22Rv1 (cell line): ENCODE data around the gene LRRC8E.

Source experiments
- ZFX ChIP-seq: fragments of 450-650 bp; IDR thresholded peaks from 2 replicates; pipeline ENCODE4 v1.6.1; 2017; ENCODE audit warnings: antibody characterized with exemption, borderline replicate concordance
- TF ChIP-seq, protein P1 (sequence below): fragments of 450-650 bp; IDR thresholded peaks from 2 replicates; pipeline ENCODE4 v1.5.1; 2017; ENCODE audit warnings: mild to moderate bottlenecking

DNA sequence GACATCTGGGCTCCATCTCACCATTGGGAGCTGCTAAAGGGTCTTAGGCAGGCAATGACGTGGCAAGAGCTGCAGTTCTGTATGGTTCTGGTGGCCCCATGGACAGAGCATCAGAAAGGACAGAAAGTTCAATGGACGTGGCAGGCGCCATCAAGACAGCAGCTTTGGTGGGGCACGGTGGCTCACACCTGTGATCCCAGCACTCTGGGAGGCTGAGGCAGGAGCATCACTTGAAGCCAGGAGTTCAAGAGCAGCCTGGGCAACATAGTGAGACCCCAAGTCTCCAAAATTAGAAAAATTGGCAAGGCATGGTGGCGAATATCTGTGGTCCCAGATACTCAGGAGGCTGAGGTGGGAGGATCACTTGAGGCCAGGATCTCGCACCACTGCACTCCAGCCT is 48.8 kb upstream of the LRRC8E start:
- TF ChIP-seq, protein P1, sequence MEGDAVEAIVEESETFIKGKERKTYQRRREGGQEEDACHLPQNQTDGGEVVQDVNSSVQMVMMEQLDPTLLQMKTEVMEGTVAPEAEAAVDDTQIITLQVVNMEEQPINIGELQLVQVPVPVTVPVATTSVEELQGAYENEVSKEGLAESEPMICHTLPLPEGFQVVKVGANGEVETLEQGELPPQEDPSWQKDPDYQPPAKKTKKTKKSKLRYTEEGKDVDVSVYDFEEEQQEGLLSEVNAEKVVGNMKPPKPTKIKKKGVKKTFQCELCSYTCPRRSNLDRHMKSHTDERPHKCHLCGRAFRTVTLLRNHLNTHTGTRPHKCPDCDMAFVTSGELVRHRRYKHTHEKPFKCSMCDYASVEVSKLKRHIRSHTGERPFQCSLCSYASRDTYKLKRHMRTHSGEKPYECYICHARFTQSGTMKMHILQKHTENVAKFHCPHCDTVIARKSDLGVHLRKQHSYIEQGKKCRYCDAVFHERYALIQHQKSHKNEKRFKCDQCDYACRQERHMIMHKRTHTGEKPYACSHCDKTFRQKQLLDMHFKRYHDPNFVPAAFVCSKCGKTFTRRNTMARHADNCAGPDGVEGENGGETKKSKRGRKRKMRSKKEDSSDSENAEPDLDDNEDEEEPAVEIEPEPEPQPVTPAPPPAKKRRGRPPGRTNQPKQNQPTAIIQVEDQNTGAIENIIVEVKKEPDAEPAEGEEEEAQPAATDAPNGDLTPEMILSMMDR, result no peak
- no peak for TF ChIP-seq ZFX
